OCI-LY1 (cell line): Measurements from ENCODE around the gene RPL41.

Experiments used
- H2AFZ ChIP-seq: fragments of 200-600 bp; sonication (generic), shearing (Covaris generic); 2 replicates; pipeline ENCODE4 v1.6.0; 2014; ENCODE audit warnings: antibody characterized with exemption, mild to moderate bottlenecking, low read length
- H3F3A ChIP-seq: fragments of 200-600 bp; sonication (generic), shearing (Covaris generic); 2 replicates; pipeline ENCODE4 v1.6.0; 2014; ENCODE audit warnings: mild to moderate bottlenecking, antibody characterized with exemption, low read length, moderate library complexity; ENCODE audit not compliant: insufficient read depth
- H3K27ac ChIP-seq: fragments of 200-600 bp; sonication (generic); 2 replicates; pipeline ENCODE4 v1.5.1; 2014; ENCODE audit warnings: low read length, mixed run types, mild to moderate bottlenecking, low read depth; ENCODE audit not compliant: poor library complexity, severe bottlenecking
- H3K27me3 ChIP-seq: fragments of 200-600 bp; sonication (generic); 2 replicates; pipeline ENCODE4 v1.6.0; 2014; ENCODE audit warnings: antibody characterized with exemption, mild to moderate bottlenecking, low read length, moderate library complexity; ENCODE audit not compliant: insufficient read depth
- H3K36me3 ChIP-seq: fragments of 200-600 bp; sonication (generic); 2 replicates; pipeline ENCODE4 v1.6.1; 2014; ENCODE audit warnings: mild to moderate bottlenecking, antibody characterized with exemption, low read length, moderate library complexity, mixed read lengths; ENCODE audit not compliant: insufficient read depth
- H3K4me1 ChIP-seq: fragments of 200-600 bp; sonication (generic); 2 replicates; pipeline ENCODE4 v1.5.1; 2014; ENCODE audit warnings: mild to moderate bottlenecking, low read length, moderate library complexity; ENCODE audit not compliant: insufficient read depth, severe bottlenecking
- H3K4me2 ChIP-seq: fragments of 200-600 bp; sonication (generic), shearing (Covaris generic); 2 replicates; pipeline ENCODE4 v1.6.1; 2014; ENCODE audit warnings: low read length
- H3K4me3 ChIP-seq: fragments of 200-600 bp; sonication (generic); 2 replicates; pipeline ENCODE4 v1.5.1; 2014; ENCODE audit warnings: low read length, low read depth, mild to moderate bottlenecking, mixed read lengths; ENCODE audit not compliant: poor library complexity, severe bottlenecking
- H3K79me2 ChIP-seq: fragments of 200-600 bp; shearing (Covaris generic); 2 replicates; pipeline ENCODE4 v1.6.1; 2016; ENCODE audit warnings: mixed run types, low read length, mixed read lengths; ENCODE audit not compliant: insufficient read depth
- H3K9ac ChIP-seq: fragments of 200-600 bp; sonication (generic), shearing (Covaris generic); 2 replicates; pipeline ENCODE4 v1.6.1; 2014; ENCODE audit warnings: mild to moderate bottlenecking, low read length, mixed read lengths
- H3K9me2 ChIP-seq: fragments of 200-600 bp; sonication (generic), shearing (Covaris generic); 2 replicates; pipeline ENCODE4 v1.6.1; 2014; ENCODE audit warnings: low read depth, mild to moderate bottlenecking, low read length, mixed read lengths
- H3K9me3 ChIP-seq: fragments of 200-600 bp; shearing (Covaris generic); 2 replicates; pipeline ENCODE4 v1.6.1; 2014; ENCODE audit warnings: low read length, mixed read lengths
- H4K20me1 ChIP-seq: fragments of 200-600 bp; sonication (generic), shearing (Covaris generic); 2 replicates; pipeline ENCODE4 v1.6.0; 2016; ENCODE audit warnings: mild to moderate bottlenecking, low read length; ENCODE audit not compliant: insufficient read depth
- CTCF ChIP-seq: fragments of 200-600 bp; sonication (generic), shearing (Covaris generic); IDR thresholded peaks from 2 replicates; pipeline ENCODE4 v1.5.1; 2017; ENCODE audit warnings: mild to moderate bottlenecking, antibody characterized with exemption, low read length, moderate library complexity, mixed read lengths
- EZH2 ChIP-seq: fragments of 200-600 bp; sonication (generic), shearing (Covaris generic); IDR thresholded peaks from 2 replicates; pipeline ENCODE4 v1.8.0; 2017; ENCODE audit warnings: borderline replicate concordance, mixed run types, mild to moderate bottlenecking, antibody characterized with exemption, low read length, moderate library complexity, mixed read lengths

The RPL41 gene

GRCh38 chr12:56141946-56142784 is 25.7 kb downstream of the RPL41 start:
- H3K9ac ChIP-seq = no peak overlapping the region

GRCh38 chr12:56143217-56143616 is 26.8 kb downstream of the RPL41 start:
- TF ChIP-seq EZH2 (no peak), CTCF (no peak)
- Histone ChIP-seq H3K9me3 (no peaks in the 10 kb centered on the region), H3K27me3 (no peaks in the 10 kb centered on the region), H3F3A (no peaks in the 10 kb centered on the region), H3K36me3 (peaks cover 66% of the 10 kb centered on the region), H3K27ac (no peak overlapping the region), H2AFZ (no peak overlapping the region), H3K9me2 (no peaks in the 10 kb centered on the region), H3K4me2 (no peak overlapping the region), H3K4me1 (no peaks in the 10 kb centered on the region), H3K9ac (no peak overlapping the region), H3K4me3 (no peak overlapping the region), H4K20me1 (no peaks in the 10 kb centered on the region), H3K79me2 (no peaks in the 10 kb centered on the region)

More at GRCh38 chr12:56141946-56142784, 25.7 kb downstream of the RPL41 start:
- Histone ChIP-seq H4K20me1 (no peaks in the 10 kb centered on the region), H3K4me2 (no peak overlapping the region), H2AFZ (no peak overlapping the region), H3K36me3 (peaks cover 77% of the 10 kb centered on the region), H3K27me3 (no peaks in the 10 kb centered on the region), H3K79me2 (no peaks in the 10 kb centered on the region), H3K4me1 (no peaks in the 10 kb centered on the region), H3K9me3 (no peaks in the 10 kb centered on the region), H3K9me2 (no peaks in the 10 kb centered on the region), H3K4me3 (no peak overlapping the region), H3K27ac (no peak overlapping the region), H3F3A (no peaks in the 10 kb centered on the region)
- no peak for TF ChIP-seq CTCF
- TF ChIP-seq EZH2 = no peak

- H2AFZ ChIP-seq = no peak overlapping the region
- no peak overlapping the region for H3K9ac ChIP-seq
- no peaks in the 10 kb centered on the region for H3K9me2 ChIP-seq
- H3K4me1 ChIP-seq = no peaks in the 10 kb centered on the region
- no peaks in the 10 kb centered on the region for H3K27me3 ChIP-seq
- TF ChIP-seq CTCF = no peak
- no peaks in the 10 kb centered on the region for H3K9me3 ChIP-seq
- no peak overlapping the region for H3K4me2 ChIP-seq
- H4K20me1 ChIP-seq = no peaks in the 10 kb centered on the region
- no peaks in the 10 kb centered on the region for H3K79me2 ChIP-seq
- H3F3A ChIP-seq = no peaks in the 10 kb centered on the region
- no peak overlapping the region for H3K4me3 ChIP-seq
- H3K36me3 ChIP-seq = peaks cover 59% of the 10 kb centered on the region
- H3K27ac ChIP-seq = no peak overlapping the region
Measured at GRCh38 chr12:56143870-56144269, 27.4 kb downstream of the RPL41 start.
